GM18502 (cell line): ENCODE results near the gene OSBPL10.

Experiments
- ATAC-seq: cut with Tn5 transposase; IDR thresholded peaks from one replicate; pipeline ENCODE4 v1.9.1; 2021; ENCODE audit warnings: mild to moderate bottlenecking; ENCODE audit not compliant: unreplicated experiment, poor library complexity

Gene OSBPL10

GRCh38 chr3:31762097-31762764 lies 218.8 kb downstream of the OSBPL10 start:
- ATAC-seq: peak; percentile 73

GRCh38 chr3:31760654-31761053 lies 220.4 kb downstream of the OSBPL10 start:
- ATAC-seq: no peak

GRCh38 chr3:31758322-31758965 lies 222.6 kb downstream of the OSBPL10 start:
- ATAC-seq: no peak

- ATAC-seq: no peak
Measured at GRCh38 chr3:31755926-31756658, 225.0 kb downstream of the OSBPL10 start.

GRCh38 chr3:31754575-31755278 lies 226.3 kb downstream of the OSBPL10 start:
- peak; percentile 93 for ATAC-seq

- no peak for ATAC-seq
Measured at GRCh38 chr3:31753050-31753425, 228.0 kb downstream of the OSBPL10 start.

- ATAC-seq: no peak
Measured at GRCh38 chr3:31752305-31753049, 228.6 kb downstream of the OSBPL10 start.

- no peak for ATAC-seq
Measured at GRCh38 chr3:31750341-31750740, 230.7 kb downstream of the OSBPL10 start.

GRCh38 chr3:31748933-31749295 lies 232.1 kb downstream of the OSBPL10 start:
- no peak for ATAC-seq

- no peak for ATAC-seq
Measured at GRCh38 chr3:31748281-31748932, 232.7 kb downstream of the OSBPL10 start.

GRCh38 chr3:31747785-31748184 lies 233.3 kb downstream of the OSBPL10 start:
- ATAC-seq: no peak

- no peak for ATAC-seq
Measured at GRCh38 chr3:31744913-31745312, 236.1 kb downstream of the OSBPL10 start.

GRCh38 chr3:31743331-31744089 lies 237.6 kb downstream of the OSBPL10 start:
- ATAC-seq: no peak

- no peak for ATAC-seq
Measured at GRCh38 chr3:31740397-31740796, 240.7 kb downstream of the OSBPL10 start.

GRCh38 chr3:31738412-31738811 lies 242.7 kb downstream of the OSBPL10 start:
- ATAC-seq: no peak

- ATAC-seq: no peak
Measured at GRCh38 chr3:31735667-31736066, 245.4 kb downstream of the OSBPL10 start.

- ATAC-seq: no peak
Measured at GRCh38 chr3:31733234-31733667, 247.8 kb downstream of the OSBPL10 start.

GRCh38 chr3:31732548-31732947 lies 248.5 kb downstream of the OSBPL10 start:
- ATAC-seq: no peak

GRCh38 chr3:31729573-31729972 lies 251.5 kb downstream of the OSBPL10 start:
- ATAC-seq: no peak
